MV-4-11 (cell line): Measurements from ENCODE around the gene BLOC1S2.
"Not testable (repeated sequence)": the region's sequence is repeated elsewhere in the genome, so short reads cannot be mapped to it uniquely, and the experiment has no call there.

Source experiments
- DNase-seq: peaks from one replicate; lab custom pipeline; 2025; lab: John Stamatoyannopoulos, UW

The BLOC1S2 gene

DNA sequence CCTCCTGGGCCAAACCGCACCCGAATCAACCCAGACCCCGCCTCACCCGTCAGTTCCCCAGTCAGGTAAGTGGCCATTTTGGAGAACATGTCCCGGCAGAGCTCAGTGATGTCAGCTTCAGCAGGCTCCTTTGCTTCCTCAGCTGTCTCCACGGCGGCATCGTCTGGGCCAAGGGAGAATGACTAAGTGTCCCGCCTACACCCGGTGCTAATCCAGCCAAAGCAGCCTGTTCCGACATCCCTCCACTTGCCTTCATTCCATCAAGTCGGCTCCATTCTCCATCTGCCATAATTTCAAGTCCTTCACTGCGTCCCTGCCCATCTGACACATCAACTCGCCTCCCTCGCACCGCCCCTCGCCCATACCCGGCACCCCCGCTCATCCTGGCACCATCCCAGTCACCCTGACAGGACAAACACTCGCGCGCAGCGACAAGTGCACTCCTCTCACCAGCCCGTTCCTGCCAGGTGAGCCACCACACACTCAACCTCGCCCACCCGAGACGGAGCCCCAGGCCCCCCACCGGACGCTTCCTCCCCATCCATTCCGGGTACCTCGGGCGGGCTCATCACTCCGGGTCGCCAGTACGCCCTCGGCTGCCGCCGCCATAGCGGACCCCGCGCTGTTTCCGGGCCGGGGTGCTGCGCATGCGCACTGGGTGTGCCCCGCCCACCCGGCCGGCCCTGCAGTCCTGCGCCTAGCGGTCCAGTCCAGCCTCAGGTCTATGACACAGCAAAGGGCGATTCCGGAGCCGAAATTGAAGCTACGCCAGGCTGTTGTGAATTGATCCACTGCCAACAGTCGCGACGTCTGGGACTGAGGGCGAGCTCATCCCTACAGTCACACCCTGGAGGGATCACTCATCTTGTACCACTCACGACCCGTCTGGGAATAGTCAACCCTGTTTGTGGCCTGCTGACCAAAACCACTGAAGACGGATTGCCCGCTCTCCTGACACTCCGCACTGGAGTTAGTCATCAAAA lies at the start of gene BLOC1S2:
BLOC1S2 (minus strand) TSS at position 630 of the 983 bp plus-strand sequence; CDS start at position 609, 21 bp downstream.
- DNase-seq, result peak; percentile 66

GRCh38 chr10:100334762-100335161 lies 48.3 kb upstream of the BLOC1S2 start:
- no peak for DNase-seq

- DNase-seq, result no peak
Observed at GRCh38 chr10:100333661-100334440, 47.4 kb upstream of the BLOC1S2 start.

DNA sequence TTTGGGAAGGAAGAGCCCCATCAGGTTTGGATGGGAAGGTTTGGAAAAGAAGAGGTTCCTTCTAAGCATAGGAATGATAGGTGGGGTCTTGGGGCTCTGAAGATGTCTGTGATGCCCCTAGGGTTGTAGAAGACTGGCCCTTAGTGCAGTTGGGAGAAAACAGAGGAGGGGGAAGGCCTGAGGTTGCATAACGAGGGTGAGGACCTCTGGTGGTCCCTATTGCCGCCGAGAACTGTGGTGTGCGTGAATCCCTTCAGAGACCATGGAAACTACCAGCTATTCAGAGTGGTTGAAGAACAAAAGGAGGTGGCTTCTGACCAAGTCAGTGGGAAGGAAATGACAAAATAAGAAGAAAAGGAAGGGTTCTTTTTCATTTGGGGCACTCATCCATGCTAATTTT lies 46.6 kb upstream of the BLOC1S2 start:
- DNase-seq, result no peak

DNA sequence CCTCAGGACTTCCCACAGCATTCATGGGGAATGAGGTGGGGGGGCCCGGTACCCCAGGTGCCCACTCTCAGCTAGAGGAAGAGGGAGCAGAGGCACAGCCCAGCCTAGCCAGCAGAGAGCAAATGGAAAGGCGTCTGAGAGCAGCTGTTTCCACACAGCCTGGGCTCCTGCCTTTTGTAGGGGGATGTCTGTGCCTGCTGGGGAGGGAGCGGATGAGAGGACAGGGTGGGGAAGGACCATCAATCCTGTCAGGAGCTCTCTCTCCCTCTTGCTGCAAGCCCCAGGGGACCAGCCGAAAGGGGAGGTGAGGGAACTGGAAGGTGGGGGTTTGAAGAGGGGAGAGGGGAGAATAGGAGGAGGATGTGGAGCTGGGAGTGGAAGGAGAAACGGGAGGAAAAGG lies 43.6 kb upstream of the BLOC1S2 start, which contains the start of gene PKD2L1:
PKD2L1 (minus strand) TSS at position 150 of the 400 bp plus-strand sequence; CDS start at position 25, 125 bp downstream.
- no peak for DNase-seq

GRCh38 chr10:100328198-100328597 lies 41.7 kb upstream of the BLOC1S2 start:
- DNase-seq, result no peak

- no peak for DNase-seq
Observed at GRCh38 chr10:100327718-100328009, 41.2 kb upstream of the BLOC1S2 start.

- DNase-seq, result peak; percentile 94
Observed at GRCh38 chr10:100327007-100327717, 40.7 kb upstream of the BLOC1S2 start.

DNA sequence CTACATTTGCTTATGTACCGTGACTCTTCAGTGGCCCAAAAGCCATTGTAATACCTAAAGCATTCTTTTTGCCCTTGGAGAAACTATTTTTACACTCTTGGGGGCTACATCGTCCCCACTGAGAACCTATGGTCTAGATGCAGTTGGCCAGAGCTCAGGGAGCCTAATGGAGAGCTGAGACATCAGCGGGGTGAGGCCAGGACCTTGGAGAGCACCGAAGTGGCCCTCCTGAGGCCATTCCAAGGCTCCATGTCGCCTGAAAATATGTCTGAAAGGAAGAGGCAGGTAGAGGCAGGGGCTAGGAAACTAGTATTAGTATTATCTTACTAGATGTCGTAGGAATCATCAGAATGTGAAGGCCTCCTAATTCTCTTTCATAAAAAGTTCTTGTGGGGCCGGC lies 38.7 kb upstream of the BLOC1S2 start:
- DNase-seq, result no peak

DNA sequence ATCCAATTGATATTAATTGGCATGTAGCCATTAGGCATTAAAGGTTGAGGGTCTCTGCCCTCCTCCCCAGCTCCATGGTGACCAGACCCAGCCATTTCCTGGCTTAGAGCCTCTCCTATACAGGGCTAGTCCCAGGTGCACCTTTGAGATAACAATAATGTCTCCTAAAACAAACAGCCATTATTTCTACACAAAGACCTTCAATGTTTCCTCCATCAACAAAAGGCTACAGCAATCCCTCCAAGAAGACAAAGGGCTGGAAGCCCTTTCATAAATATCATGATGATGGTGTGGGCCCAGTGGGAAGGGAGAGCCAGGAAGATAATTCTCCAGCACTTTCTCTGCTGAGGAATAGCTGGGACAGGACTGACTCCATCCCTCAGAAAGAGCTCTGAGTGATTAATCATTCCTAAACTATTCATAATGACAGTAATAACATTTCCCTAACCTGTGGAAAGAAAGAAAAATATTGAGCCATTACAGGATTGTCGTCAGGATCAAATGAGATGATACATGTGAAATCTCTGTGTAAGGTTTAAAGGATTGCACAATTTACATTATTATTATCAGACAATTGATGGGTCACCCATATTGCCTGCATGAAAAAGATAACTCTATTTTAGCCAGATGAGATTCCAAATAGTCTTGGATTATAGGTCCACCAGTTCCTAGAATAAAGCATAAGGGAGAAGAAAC lies 33.4 kb upstream of the BLOC1S2 start:
- no peak for DNase-seq

- no peak for DNase-seq
Observed at GRCh38 chr10:100318207-100318606, 31.7 kb upstream of the BLOC1S2 start.

DNA sequence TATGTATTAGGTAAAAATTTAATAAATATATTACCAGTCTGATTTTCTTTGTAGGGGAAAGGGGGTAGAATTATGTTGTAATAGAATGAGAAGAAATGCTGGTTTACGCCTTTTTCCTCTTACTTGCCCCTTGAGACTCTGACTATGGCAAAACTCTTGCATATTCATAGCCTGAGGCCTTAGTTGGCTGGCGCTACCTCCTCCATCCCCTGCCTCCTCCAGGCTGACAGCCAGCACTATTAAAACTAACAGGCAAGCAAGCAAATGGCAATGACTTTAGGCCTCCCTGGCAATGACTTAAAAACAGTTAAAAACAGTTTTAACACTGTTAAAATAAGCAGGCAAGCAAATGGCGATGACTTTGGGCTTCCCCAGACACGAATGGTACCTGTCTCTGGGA lies 29.1 kb upstream of the BLOC1S2 start:
- no peak for DNase-seq

GRCh38 chr10:100311298-100311697 lies 24.8 kb upstream of the BLOC1S2 start:
- no peak for DNase-seq

GRCh38 chr10:100307684-100308083 lies 21.2 kb upstream of the BLOC1S2 start:
- DNase-seq, result no peak

DNA sequence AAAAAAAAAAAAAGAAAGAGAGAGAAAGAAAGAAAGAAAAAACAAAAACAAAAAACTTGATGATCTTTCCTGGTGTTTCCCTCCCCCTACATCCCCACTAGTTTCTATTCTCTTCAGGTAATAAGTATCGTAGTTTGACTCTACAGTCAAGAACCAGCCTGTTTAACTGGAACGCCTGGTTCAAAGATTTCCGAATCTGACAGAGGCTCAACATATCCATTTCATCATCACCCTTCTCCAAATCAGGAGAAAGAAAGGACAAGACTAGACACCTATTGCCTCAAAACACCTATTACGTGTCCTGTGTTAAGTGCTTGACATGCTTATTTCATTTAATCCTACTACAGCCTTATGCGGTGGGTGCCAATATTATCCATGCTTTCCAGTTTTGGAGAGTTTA lies 20.4 kb upstream of the BLOC1S2 start:
- no peak for DNase-seq

GRCh38 chr10:100304414-100304813 lies 17.9 kb upstream of the BLOC1S2 start:
- no peak for DNase-seq

DNA sequence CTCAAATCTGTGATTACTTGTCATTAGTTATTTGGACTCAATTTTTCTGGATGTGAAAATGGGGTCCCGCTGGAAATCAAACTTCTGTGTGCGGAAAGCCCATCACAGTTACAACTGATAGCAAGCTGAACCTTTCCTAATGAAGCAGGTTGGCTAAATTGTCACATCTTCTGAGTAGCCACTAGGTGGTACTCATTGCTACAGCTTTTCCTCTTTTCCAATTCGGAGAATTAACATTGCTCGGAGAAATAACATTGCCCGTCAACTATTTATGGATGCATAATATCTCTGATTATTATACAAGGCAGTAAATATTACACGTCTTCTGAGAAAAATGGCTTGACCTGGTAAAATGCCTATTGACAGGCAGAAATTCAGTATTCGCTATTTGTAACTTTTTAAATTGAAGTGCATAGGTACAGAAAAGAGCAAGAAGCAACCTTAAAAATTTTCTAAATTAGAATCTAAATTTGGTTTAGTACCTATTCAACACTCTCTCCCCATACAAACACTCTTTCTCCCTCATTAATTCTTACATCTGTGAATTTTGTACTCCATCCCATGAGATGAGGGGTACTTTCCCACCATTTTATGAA lies 17.3 kb upstream of the BLOC1S2 start:
- peak; percentile 10 for DNase-seq

GRCh38 chr10:100301123-100301522 lies 14.6 kb upstream of the BLOC1S2 start:
- DNase-seq, result not testable (repeated sequence)

DNA sequence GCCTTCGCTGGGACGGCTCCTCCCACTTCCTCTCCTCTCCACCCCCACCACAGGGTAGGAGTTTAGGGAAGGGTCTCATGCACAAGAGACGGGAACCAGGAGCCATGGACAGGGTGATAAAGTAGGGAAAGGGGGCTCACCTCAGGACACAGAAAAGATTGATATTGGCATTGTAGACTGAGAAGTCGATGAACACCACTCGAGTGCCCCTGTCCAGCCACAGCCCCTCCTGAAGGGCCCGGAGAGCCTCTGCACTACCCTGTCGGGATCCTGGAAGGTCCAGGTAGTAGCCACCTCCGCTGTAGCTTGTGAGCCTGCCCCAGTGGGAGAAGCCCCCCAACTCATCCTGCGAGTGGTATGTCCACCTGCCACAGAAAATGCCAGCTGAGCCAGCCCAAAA lies 10.8 kb upstream of the BLOC1S2 start:
- DNase-seq, result no peak

DNA sequence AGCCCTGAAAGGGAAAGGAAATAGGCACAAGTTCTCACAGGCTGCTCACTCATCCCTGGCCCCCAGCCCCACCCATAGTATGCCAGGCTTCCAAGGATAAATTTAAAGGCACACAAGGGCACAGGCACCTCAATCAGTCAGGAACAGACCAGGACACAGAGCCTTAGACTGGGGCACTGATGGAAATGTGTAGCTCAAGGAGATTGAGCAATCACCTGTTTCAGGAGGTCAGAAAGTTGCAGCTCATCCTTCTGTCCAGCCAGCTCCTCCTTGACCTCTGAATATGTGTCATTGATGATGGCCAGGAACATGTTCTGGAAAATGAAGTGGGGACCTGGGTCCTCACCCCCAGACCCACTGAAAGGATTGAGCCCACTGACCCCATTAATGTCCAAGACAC lies 6.6 kb upstream of the BLOC1S2 start:
- no peak for DNase-seq

DNA sequence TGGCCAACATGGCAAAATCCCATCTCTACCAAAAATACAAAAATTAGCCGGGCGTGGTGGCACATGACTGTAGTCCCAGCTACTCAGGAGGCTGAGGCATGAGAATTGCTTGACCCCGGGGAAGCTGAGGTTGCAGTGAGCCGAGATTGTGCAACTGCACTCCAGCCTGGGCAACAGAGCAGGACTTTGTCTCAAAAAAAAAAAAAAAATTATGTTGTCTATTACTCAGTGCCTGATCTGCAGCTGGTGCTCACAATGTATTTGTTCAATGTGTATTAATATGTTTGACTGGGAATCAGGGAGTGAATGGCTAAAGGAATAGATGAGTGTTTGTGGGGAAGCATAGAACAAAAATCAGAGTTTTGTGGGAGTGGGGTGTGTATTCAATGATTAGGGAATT lies 5.8 kb upstream of the BLOC1S2 start:
- peak; percentile 59 for DNase-seq
